Measurements from ENCODE around the gene CDH3. TPM values are rescaled to one million over a fixed set of nuclear protein-coding genes. Genes with fewer than 3 reads are reported as not detected.
A peak's percentile ranks its signal among the peaks of the same experiment; 100 is the strongest.

CDH3 gene
- total and polyA plus RNA-seq, 2 of the 8 experiments (the other 6 are each of a cell fraction or from before 2014, with no cell fraction given): 146 to 171 TPM

GRCh38 chr16:68733570-68733969, 88.5 kb downstream of the CDH3 start:
- Histone ChIP-seq H4K91ac (replicated peaks; ENCODE audit: insufficient read length, low read length) (no peak overlapping the region), H2BK20ac (ENCODE audit: low read length) (no peak overlapping the region), H3K23ac (ENCODE audit: insufficient read length) (no peak overlapping the region), H3K4me3 (ENCODE audit: extremely low read depth in 1 of 4, insufficient read depth in 2 of 4, low read depth in 3 of 4, low read length in 4 of 4) (no peak overlapping the region), H3K79me2 (ENCODE audit: control insufficient read depth in 1 of 2, insufficient read depth in 2 of 2, low read length in 2 of 2) (peaks cover 0 to 12% of the 10 kb centered on the region in 2 experiments; a peak in 2 of 4 replicates), H2BK15ac (ENCODE audit: low read length) (no peak overlapping the region), H4K8ac (ENCODE audit: extremely low read depth, insufficient read depth, low read length) (no peak overlapping the region; the same call in 1 of the 2 replicates), H2BK120ac (replicated peaks; ENCODE audit: low read depth, low read length) (no peak overlapping the region), H2AK5ac (ENCODE audit: low read depth, low read length) (no peak overlapping the region), H3K27ac (ENCODE audit: low read depth, low read length) (no peak overlapping the region), H3K18ac (ENCODE audit: extremely low read depth, low read length) (no peak overlapping the region), H4K5ac (ENCODE audit: insufficient read length, low read depth, low read length) (no peak overlapping the region), H3K4ac (replicated peaks; ENCODE audit: insufficient read length, low read depth, low read length) (no peak overlapping the region), H3K9me3 (ENCODE audit: insufficient read depth in 2 of 2, low read depth in 1 of 2, low read length in 1 of 2) (no peaks in the 10 kb centered on the region), H2AFZ (ENCODE audit: low read length) (no peak overlapping the region), H3K27me3 (replicated peaks in 1 of 4; ENCODE audit: control insufficient read depth in 3 of 4, extremely low read depth in 1 of 4, insufficient read depth in 3 of 4, low read length in 3 of 4) (no peaks in the 10 kb centered on the region), H3K23me2 (ENCODE audit: low read depth, low read length) (peaks cover 8% of the 10 kb centered on the region; the same call in 1 of the 2 replicates), H3K9ac (replicated peaks in 1 of 4; ENCODE audit: extremely low read depth in 1 of 4, low read depth in 3 of 4, low read length in 3 of 4) (no peak overlapping the region), H2BK12ac (ENCODE audit: low read depth, low read length) (peak overlapping the region; percentile 76), H3K79me1 (ENCODE audit: low read depth, low read length) (no peaks in the 10 kb centered on the region), H3K4me2 (ENCODE audit: insufficient read depth in 1 of 2, low read depth in 2 of 2, low read length in 2 of 2) (0 out of 4 replicates have a peak overlapping the region, but pooled peaks of 1 of the 2 experiments have one; percentile 55), H3K14ac (ENCODE audit: insufficient read length) (no peak overlapping the region), H3K56ac (replicated peaks; ENCODE audit: insufficient read length, low read depth, low read length) (no peak overlapping the region), H4K20me1 (replicated peaks in 1 of 2; ENCODE audit: control insufficient read depth in 1 of 2, insufficient read depth in 2 of 2, low read length in 2 of 2) (peaks cover 2% of the 10 kb centered on the region in 2 experiments), H3K36me3 (ENCODE audit: control insufficient read depth in 2 of 4, insufficient read depth in 4 of 4, low read length in 3 of 4) (no peaks in the 10 kb centered on the region), H3K4me1 (replicated peaks in 1 of 4; ENCODE audit: control insufficient read depth in 3 of 4, insufficient read depth in 4 of 4, low read length in 3 of 4) (peaks cover 0 to 6% (median 3%) of the 10 kb centered on the region in 4 experiments; a peak in 3 of 7 replicates), H2BK5ac (ENCODE audit: low read depth, low read length) (no peak overlapping the region)
- TF ChIP-seq ATF3 (IDR thresholded peaks at IDR 0.05; ENCODE audit: insufficient read depth, low read depth, low read length): no peak
- TF ChIP-seq E2F6 (IDR thresholded peaks at IDR 0.05): 0 out of 2 replicates have a peak, but pooled peaks have one; percentile 30
- TF ChIP-seq YY1 (IDR thresholded peaks at IDR 0.05; ENCODE audit: low read depth, low read length): no peak
- ChIA-PET CTCF (ENCODE audit: partially characterized antibody) (interaction anchor here (0.9 to 2.5 kb wide), 4 partner anchors 10 to 988 kb away, joined by 3 to 8 read pairs (median 3); no protein-coding TSS in a partner anchor), POLR2A (ENCODE audit: partially characterized antibody) (interaction anchor here (0.9 to 1.9 kb wide), 5 partner anchors 9 to 30 kb away, joined by 3 to 10 read pairs (median 3); no protein-coding TSS in a partner anchor)
- no peak for FAIRE-seq
- no peak for DNase-seq (ENCODE audit: low read depth in 1 of 2, low spot score in 2 of 2)
- WGBS, 2 experiments (ENCODE audit: extremely low coverage in 1 of 2, insufficient coverage in 1 of 2, insufficient read length in 1 of 2, insufficient replicate concordance in 2 of 2, low coverage in 1 of 2, low lambda C conversion rate in 2 of 2, missing lambda C conversion rate in 1 of 2): 93% methylated on average over 9 of the region's 9 CpGs; no CpG with 5 or more reads in 1 of the 2 experiments
